Keratinocyte (primary cell): ENCODE results near the gene PARD3. TPM values are rescaled to one million over a fixed set of nuclear protein-coding genes. Genes with fewer than 3 reads are reported as not detected.

Experiments used
- DNase-seq: peaks from one replicate; pipeline ENCODE4 v3.0.0-alpha.2; 2011; ENCODE audit warnings: low read depth, missing footprints, low spot score
- FAIRE-seq: peaks from 2 replicates; lab custom pipeline; 2011; peaks lifted over from hg19 to GRCh38; lab: Jason Lieb, UNC
- H2AFZ ChIP-seq: 2 replicates; pipeline ENCODE4 v1.6.0; 2012; ENCODE audit warnings: low read length, control low read depth, inconsistent platforms; ENCODE audit not compliant: control insufficient read depth
- H3K27ac ChIP-seq: 2 replicates; pipeline ENCODE4 v1.5.1; 2011; ENCODE audit warnings: low read length; ENCODE audit not compliant: control insufficient read depth, insufficient read depth
- H3K27me3 ChIP-seq: 3 replicates; pipeline ENCODE4 v1.6.0; 2011; ENCODE audit warnings: low read length; ENCODE audit not compliant: control insufficient read depth, insufficient read depth; ENCODE audit errors: extremely low read depth
- H3K36me3 ChIP-seq, 2 experiments: 2 replicates in 1 of 2; 3 replicates in 1 of 2; pipeline ENCODE4 v1.5.1; 2011; ENCODE audit warnings: low read length in 2 of 2, mild to moderate bottlenecking in 1 of 2; ENCODE audit not compliant: control insufficient read depth in 2 of 2, insufficient read depth in 2 of 2; ENCODE audit errors: extremely low read depth in 1 of 2
- H3K4me1 ChIP-seq: 3 replicates; pipeline ENCODE4 v1.5.1; 2011; ENCODE audit warnings: low read length; ENCODE audit not compliant: control insufficient read depth, insufficient read depth; ENCODE audit errors: extremely low read depth
- H3K4me2 ChIP-seq: 3 replicates; pipeline ENCODE4 v1.6.0; 2011; ENCODE audit warnings: low read depth, low read length; ENCODE audit not compliant: control insufficient read depth, insufficient read depth; ENCODE audit errors: extremely low read depth
- H3K4me3 ChIP-seq, 3 experiments: fragments of 200-600 bp in 1 of 3; sonication (generic) in 1 of 3; 2 replicates in 2 of 3; 3 replicates in 1 of 3; pipeline ENCODE4 v1.5.1; 2011 to 2016; ENCODE audit warnings: low read length in 3 of 3, mild to moderate bottlenecking in 3 of 3, control low read depth in 2 of 3, inconsistent platforms in 1 of 3, low read depth in 1 of 3, mixed read lengths in 1 of 3, mixed run types in 1 of 3, moderate library complexity in 1 of 3; ENCODE audit not compliant: control insufficient read depth in 2 of 3, insufficient read depth in 2 of 3; ENCODE audit errors: extremely low read depth in 1 of 3
- H3K79me2 ChIP-seq: 2 replicates; pipeline ENCODE4 v1.6.0; 2012; ENCODE audit warnings: low read length; ENCODE audit not compliant: control insufficient read depth, insufficient read depth
- H3K9ac ChIP-seq: 3 replicates; pipeline ENCODE4 v1.6.0; 2011; ENCODE audit warnings: low read length; ENCODE audit not compliant: control insufficient read depth, insufficient read depth; ENCODE audit errors: extremely low read depth
- H3K9me1 ChIP-seq: 3 replicates; pipeline ENCODE4 v1.6.0; 2011; ENCODE audit warnings: low read length; ENCODE audit not compliant: control insufficient read depth, insufficient read depth; ENCODE audit errors: extremely low read depth
- H3K9me3 ChIP-seq: 2 replicates; pipeline ENCODE4 v1.5.1; 2012; ENCODE audit warnings: low read depth, low read length; ENCODE audit not compliant: control insufficient read depth
- H4K20me1 ChIP-seq: 3 replicates; pipeline ENCODE4 v1.6.0; 2011; ENCODE audit warnings: low read length; ENCODE audit not compliant: control insufficient read depth, insufficient read depth; ENCODE audit errors: extremely low read depth
- CTCF ChIP-seq, 3 experiments: IDR thresholded peaks in 1 of 3; conservative IDR thresholded peaks in 1 of 3; optimal IDR thresholded peaks in 1 of 3; 2 replicates in 2 of 3; 3 replicates in 1 of 3; pipeline versions ENCODE3 to v1.5.1; 2011; ENCODE audit warnings: low read length in 3 of 3, mild to moderate bottlenecking in 3 of 3, moderate library complexity in 2 of 3, control low read depth in 1 of 3, inconsistent platforms in 1 of 3; ENCODE audit not compliant: insufficient read depth in 2 of 3; ENCODE audit errors: extremely low read depth in 1 of 3
- EZH2 ChIP-seq: IDR thresholded peaks from one replicate; pipeline ENCODE4 v1.6.1; 2012; ENCODE audit warnings: inconsistent platforms, mild to moderate bottlenecking, low read length, moderate library complexity
- dilution Hi-C: fragments of 300-500 bp; cut with MboI; formaldehyde crosslinking; loops from one replicate; pipeline ENCODE4 v1.7.0; 2020; ENCODE audit warnings: low sequenced_read_pairs; ENCODE audit not compliant: extremely low pct_ligation_motif_present
- polyA plus RNA-seq, 5 experiments: library from polyadenylated mRNA; depleted of rRNA in 3 of 5; stranded (reverse) in 3 of 5; stranded (forward) in 1 of 5; unstranded in 1 of 5; fragments of >200 nt; gene quantifications; 1 replicate in 1 of 5; 2 replicates in 3 of 5; 3 replicates in 1 of 5; pipeline versions ENCODE4 v1.2.1 to v1.2.3, GENCODE V29; 2011 to 2012; ENCODE audit warnings: missing spikeins in 2 of 5, low read depth in 1 of 5, low replicate concordance in 1 of 5

PARD3 gene
- polyA plus RNA-seq, 1 donor (not counting 4 experiments of a cell fraction or from before 2014, with no cell fraction given): 46.4 TPM

- Histone ChIP-seq H2AFZ (no peak overlapping the region), H3K27ac (no peak overlapping the region), H3K27me3 (no peaks in the 10 kb centered on the region), H4K20me1 (no peaks in the 10 kb centered on the region), H3K36me3 (no peaks in the 10 kb centered on the region), H3K4me1 (no peaks in the 10 kb centered on the region), H3K9me3 (no peaks in the 10 kb centered on the region), H3K79me2 (peaks cover 7% of the 10 kb centered on the region), H3K9me1 (no peaks in the 10 kb centered on the region), H3K4me2 (no peak overlapping the region), H3K4me3 (no peak overlapping the region), H3K9ac (no peak overlapping the region)
- no peak for DNase-seq
- FAIRE-seq: no peak
- dilution Hi-C loops: no loop called here
- TF ChIP-seq EZH2: no peak
- no peak for TF ChIP-seq CTCF (optimal IDR thresholded peaks at IDR 0.05 in 1 of 3, IDR thresholded peaks at IDR 0.05 in 1 of 3, conservative IDR thresholded peaks at IDR 0.05 in 1 of 3; ENCODE audit: extremely low read depth in 1 of 3, insufficient read depth in 2 of 3, low read length in 3 of 3)
Measured at GRCh38 chr10:34498821-34499220, 316.3 kb downstream of the PARD3 start.

GRCh38 chr10:34495938-34496337, 319.2 kb downstream of the PARD3 start:
- no peak for FAIRE-seq
- Histone ChIP-seq H3K4me2 (no peak overlapping the region), H3K4me1 (peaks cover 18% of the 10 kb centered on the region)

More at GRCh38 chr10:34495938-34496337, 319.2 kb downstream of the PARD3 start:
- peaks cover 5% of the 10 kb centered on the region for H3K79me2 ChIP-seq
- no peak for TF ChIP-seq CTCF (optimal IDR thresholded peaks at IDR 0.05 in 1 of 3, IDR thresholded peaks at IDR 0.05 in 1 of 3, conservative IDR thresholded peaks at IDR 0.05 in 1 of 3; ENCODE audit: extremely low read depth in 1 of 3, insufficient read depth in 2 of 3, low read length in 3 of 3)
- TF ChIP-seq EZH2: no peak
- H3K27ac ChIP-seq: no peak overlapping the region
- no peak overlapping the region for H3K4me3 ChIP-seq
- dilution Hi-C loops: no loop called here
- H3K9me3 ChIP-seq: no peaks in the 10 kb centered on the region
- H4K20me1 ChIP-seq: no peaks in the 10 kb centered on the region
- no peak overlapping the region for H3K9ac ChIP-seq
- no peaks in the 10 kb centered on the region for H3K36me3 ChIP-seq
- H3K9me1 ChIP-seq: no peaks in the 10 kb centered on the region
- H3K27me3 ChIP-seq: no peaks in the 10 kb centered on the region
- DNase-seq: no peak
- H2AFZ ChIP-seq: no peak overlapping the region
